Thoracic aorta (tissue), 2 donors: ENCODE measurements around the gene IL22. TPM values are rescaled to one million over a fixed set of nuclear protein-coding genes. Genes with fewer than 3 reads are reported as not detected.

Source experiments
- ATAC-seq: fragments of 150-250 bp; one replicate; pipeline ENCODE4 v1.8.0; 2017; ENCODE audit warnings: low read depth; ENCODE audit not compliant: insufficient number of reproducible peaks, low FRiP score
- DNase-seq: peaks from one replicate; pipeline ENCODE4 v3.0.0-alpha.2; 2020; ENCODE audit warnings: low spot score
- H3K27ac ChIP-seq, 2 donors: fragments of 200-600 bp; sonication (generic); 1 replicate in 1 of 2; 2 replicates in 1 of 2; pipeline ENCODE4 v1.5.1; 2016; ENCODE audit warnings: mild to moderate bottlenecking in 2 of 2, moderate library complexity in 2 of 2
- H3K27me3 ChIP-seq: fragments of 200-600 bp; sonication (generic); replicated peaks from 2 replicates; pipeline ENCODE4 v1.6.0; 2016; ENCODE audit warnings: mild to moderate bottlenecking; ENCODE audit not compliant: insufficient read depth
- H3K36me3 ChIP-seq: fragments of 200-600 bp; sonication (generic); one replicate; pipeline ENCODE4 v1.5.1; 2016
- H3K4me1 ChIP-seq, 2 donors: fragments of 200-600 bp; sonication (generic); 1 replicate in 1 of 2; 2 replicates in 1 of 2; pipeline versions ENCODE4 v1.5.1 to v1.6.0; 2016; ENCODE audit warnings: low read depth in 2 of 2, mild to moderate bottlenecking in 1 of 2; ENCODE audit not compliant: control insufficient read depth in 1 of 2
- H3K4me3 ChIP-seq: fragments of 200-600 bp; sonication (generic); 2 replicates; pipeline ENCODE4 v1.5.1; 2016; ENCODE audit warnings: mild to moderate bottlenecking
- H3K9me3 ChIP-seq: fragments of 200-600 bp; sonication (generic); 2 replicates; pipeline ENCODE4 v1.5.1; 2016
- total RNA-seq, 2 donors: library from RNA; depleted of rRNA; stranded (reverse); fragments of >200 nt; gene quantifications; one replicate each; pipeline versions ENCODE4 v1.1.0 to v1.2.3, GENCODE V29; 2016
- TF ChIP-seq, protein P1 (sequence below): fragments of 200-600 bp; sonication (generic); IDR thresholded peaks from one replicate; pipeline ENCODE4 v1.5.1; 2019; ENCODE audit warnings: antibody characterized with exemption

The IL22 gene
- total RNA-seq, 2 donors from 2014 or later = not detected

DNA sequence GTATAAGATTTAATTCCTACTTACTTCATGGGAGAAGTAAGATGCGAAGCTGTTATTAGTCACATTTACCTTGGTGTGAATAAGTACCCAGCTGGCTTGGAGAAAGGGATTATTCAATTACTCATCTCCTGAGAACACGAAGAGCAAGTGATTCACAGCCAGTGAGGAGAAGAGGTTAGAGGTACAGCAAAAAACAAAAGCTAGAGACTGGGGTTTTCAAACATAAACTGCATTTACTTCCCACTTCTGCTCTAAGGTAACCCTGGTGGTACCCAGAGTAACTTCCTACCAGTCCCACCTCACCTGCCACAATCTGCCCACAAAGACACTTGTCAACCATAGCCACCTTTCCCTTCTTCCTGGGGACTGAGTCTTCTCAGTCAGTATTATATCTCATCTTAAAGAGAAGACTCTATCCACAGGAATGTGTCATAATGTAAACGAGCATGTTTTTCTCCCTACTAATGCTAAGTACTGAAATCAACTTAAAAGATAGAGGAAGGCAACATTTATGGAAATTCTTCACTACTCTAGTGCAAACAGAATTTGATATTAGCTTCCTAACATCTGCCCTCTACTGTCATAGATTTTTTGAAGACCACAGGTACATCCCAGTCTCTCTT lies 6.0 kb upstream of the IL22 start:
- TF ChIP-seq, protein P1, sequence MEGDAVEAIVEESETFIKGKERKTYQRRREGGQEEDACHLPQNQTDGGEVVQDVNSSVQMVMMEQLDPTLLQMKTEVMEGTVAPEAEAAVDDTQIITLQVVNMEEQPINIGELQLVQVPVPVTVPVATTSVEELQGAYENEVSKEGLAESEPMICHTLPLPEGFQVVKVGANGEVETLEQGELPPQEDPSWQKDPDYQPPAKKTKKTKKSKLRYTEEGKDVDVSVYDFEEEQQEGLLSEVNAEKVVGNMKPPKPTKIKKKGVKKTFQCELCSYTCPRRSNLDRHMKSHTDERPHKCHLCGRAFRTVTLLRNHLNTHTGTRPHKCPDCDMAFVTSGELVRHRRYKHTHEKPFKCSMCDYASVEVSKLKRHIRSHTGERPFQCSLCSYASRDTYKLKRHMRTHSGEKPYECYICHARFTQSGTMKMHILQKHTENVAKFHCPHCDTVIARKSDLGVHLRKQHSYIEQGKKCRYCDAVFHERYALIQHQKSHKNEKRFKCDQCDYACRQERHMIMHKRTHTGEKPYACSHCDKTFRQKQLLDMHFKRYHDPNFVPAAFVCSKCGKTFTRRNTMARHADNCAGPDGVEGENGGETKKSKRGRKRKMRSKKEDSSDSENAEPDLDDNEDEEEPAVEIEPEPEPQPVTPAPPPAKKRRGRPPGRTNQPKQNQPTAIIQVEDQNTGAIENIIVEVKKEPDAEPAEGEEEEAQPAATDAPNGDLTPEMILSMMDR = no peak
- DNase-seq (no peak), ATAC-seq (no peak)
- H3K36me3 ChIP-seq = no peaks in the 10 kb centered on the region
- no peaks in the 10 kb centered on the region for H3K27me3 ChIP-seq
- no peaks in the 10 kb centered on the region for H3K4me1 ChIP-seq
- no peaks in the 10 kb centered on the region for H3K9me3 ChIP-seq
- no peak overlapping the region for H3K27ac ChIP-seq
- H3K4me3 ChIP-seq = no peak overlapping the region

DNA sequence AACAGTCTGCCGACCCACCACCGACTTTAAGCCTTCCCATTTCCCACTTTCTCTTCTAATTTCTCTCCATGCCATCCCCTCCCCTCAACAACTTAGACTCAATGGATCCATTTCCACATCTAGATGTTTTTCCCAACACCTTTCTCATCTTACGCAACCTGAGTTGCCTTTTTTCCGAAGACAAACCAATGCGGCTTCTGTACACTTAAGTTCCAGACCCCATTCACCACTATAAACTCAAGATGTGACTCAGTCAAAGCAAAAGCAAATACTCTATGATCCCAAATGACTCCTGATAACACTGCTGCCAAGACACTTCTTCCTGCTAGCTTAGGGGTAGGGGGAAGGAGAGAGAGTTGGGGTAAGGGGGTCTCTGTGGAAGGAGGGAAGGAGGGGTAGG lies 1.3 kb downstream of the IL22 start:
- no peaks in the 10 kb centered on the region for H3K4me1 ChIP-seq
- H3K27me3 ChIP-seq = no peaks in the 10 kb centered on the region
- ATAC-seq (no peak), DNase-seq (no peak)
- H3K27ac ChIP-seq = no peak overlapping the region
- no peaks in the 10 kb centered on the region for H3K9me3 ChIP-seq
- H3K4me3 ChIP-seq = no peak overlapping the region
- TF ChIP-seq, protein P1 = no peak
- no peaks in the 10 kb centered on the region for H3K36me3 ChIP-seq

DNA sequence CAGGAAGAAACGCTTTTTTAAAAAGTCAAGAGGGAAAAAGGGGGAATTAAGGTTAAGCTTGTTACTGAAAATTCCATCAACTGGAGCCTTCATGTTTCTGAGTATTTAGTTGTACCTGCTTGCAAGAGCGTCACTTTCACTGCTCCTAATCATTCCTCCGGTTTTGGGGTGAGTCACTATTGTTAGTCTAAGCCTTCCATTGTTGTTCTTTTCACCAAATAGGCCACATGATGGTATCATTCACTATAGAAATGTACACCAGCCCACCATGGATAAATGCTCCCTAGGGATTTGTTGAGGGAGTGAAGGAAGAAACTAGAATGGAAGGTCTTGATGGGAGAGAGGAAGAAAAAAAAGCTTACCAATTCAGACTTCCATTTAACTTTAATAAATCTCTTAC lies 3.0 kb downstream of the IL22 start:
- no peaks in the 10 kb centered on the region for H3K36me3 ChIP-seq
- no peaks in the 10 kb centered on the region for H3K9me3 ChIP-seq
- DNase-seq = no peak
- H3K4me1 ChIP-seq = peaks cover 0 to 9% of the 10 kb centered on the region in 2 donors
- TF ChIP-seq, protein P1 = no peak
- no peaks in the 10 kb centered on the region for H3K27me3 ChIP-seq
- H3K4me3 ChIP-seq = no peak overlapping the region
- no peak overlapping the region for H3K27ac ChIP-seq
- no peak for ATAC-seq

DNA sequence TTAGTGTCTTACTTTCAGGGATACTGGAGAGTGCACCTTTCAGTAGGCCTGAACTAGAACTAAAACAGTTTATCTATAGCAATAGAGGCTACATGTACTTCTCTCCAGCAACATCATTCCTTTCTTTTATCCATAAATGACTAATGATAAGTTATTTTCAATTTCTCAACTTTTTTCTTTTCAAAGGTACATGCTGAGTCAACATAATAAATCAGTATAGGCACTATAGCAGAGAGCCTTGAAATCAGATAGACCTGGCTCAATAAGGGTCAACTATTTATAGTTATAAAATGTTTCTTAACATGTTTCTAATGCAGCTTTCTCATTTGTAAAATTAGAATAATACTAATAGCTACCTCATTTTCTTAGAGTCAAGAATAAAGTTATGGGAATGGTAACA lies 5.6 kb downstream of the IL22 start:
- ATAC-seq = no peak
- Histone ChIP-seq H3K27ac (no peak overlapping the region), H3K4me1 (peaks cover 0 to 19% of the 10 kb centered on the region in 2 donors), H3K27me3 (no peaks in the 10 kb centered on the region), H3K9me3 (no peaks in the 10 kb centered on the region), H3K36me3 (no peaks in the 10 kb centered on the region), H3K4me3 (no peak overlapping the region)
- no peak for DNase-seq
- TF ChIP-seq, protein P1 = no peak

DNA sequence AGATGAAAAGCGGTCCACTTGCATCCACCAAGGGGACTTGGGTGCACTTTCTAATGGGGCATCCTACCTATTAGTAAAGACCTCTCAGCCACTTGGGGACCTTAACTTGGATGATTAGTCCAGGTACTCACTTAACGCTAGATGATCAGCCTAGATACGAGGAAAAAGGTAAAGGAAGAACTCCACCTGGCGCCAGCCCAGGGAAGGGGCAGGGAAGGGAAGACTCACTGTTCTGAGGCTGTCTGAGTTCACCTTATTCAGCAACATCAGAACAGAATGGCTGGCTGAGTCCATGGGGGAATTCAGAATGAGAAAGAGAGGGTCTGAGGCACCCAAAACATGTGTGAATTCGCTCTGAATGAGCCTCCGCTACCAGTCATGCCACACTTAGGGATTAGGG lies 7.1 kb downstream of the IL22 start:
- DNase-seq (no peak), ATAC-seq (no peak)
- TF ChIP-seq, protein P1 = no peak
- Histone ChIP-seq H3K9me3 (no peaks in the 10 kb centered on the region), H3K27ac (no peak overlapping the region), H3K4me3 (no peak overlapping the region), H3K4me1 (peaks cover 0 to 19% of the 10 kb centered on the region in 2 donors), H3K36me3 (no peaks in the 10 kb centered on the region), H3K27me3 (no peaks in the 10 kb centered on the region)
